ENCODE results near the gene CWC22. TPM values are rescaled to one million over a fixed set of nuclear protein-coding genes. Genes with fewer than 3 reads are reported as not detected.

Gene CWC22
- total and polyA plus RNA-seq, 2 of the 8 experiments (the other 6 are each of a cell fraction or from before 2014, with no cell fraction given), result 3.7 to 34.0 TPM

GRCh38 chr2:179985163-179985820, 21.8 kb downstream of the CWC22 start:
- peaks cover 0 to 67% (median 25%) of the 10 kb centered on the region in 4 experiments; a peak in 5 of 8 replicates for H3K36me3 ChIP-seq (ENCODE audit: control insufficient read depth in 2 of 4, insufficient read depth in 4 of 4, low read length in 3 of 4)
- H3K4ac ChIP-seq (replicated peaks; ENCODE audit: insufficient read length, low read depth, low read length), result no peak overlapping the region
- no peak overlapping the region for H2BK120ac ChIP-seq (replicated peaks; ENCODE audit: low read depth, low read length)
- H3K9me3 ChIP-seq (ENCODE audit: insufficient read depth in 2 of 2, low read depth in 1 of 2, low read length in 1 of 2), result no peaks in the 10 kb centered on the region
- H4K5ac ChIP-seq (ENCODE audit: insufficient read length, low read depth, low read length), result no peak overlapping the region
- no peak overlapping the region for H2AK5ac ChIP-seq (ENCODE audit: low read depth, low read length)
- H2AFZ ChIP-seq (ENCODE audit: low read length), result no peak overlapping the region
- H3K56ac ChIP-seq (replicated peaks; ENCODE audit: insufficient read length, low read depth, low read length), result no peak overlapping the region
- H3K4me1 ChIP-seq (replicated peaks in 1 of 4; ENCODE audit: control insufficient read depth in 3 of 4, insufficient read depth in 4 of 4, low read length in 3 of 4), result peaks cover 0 to 4% (median 3%) of the 10 kb centered on the region in 4 experiments; a peak in 2 of 7 replicates
- H3K18ac ChIP-seq (ENCODE audit: extremely low read depth, low read length), result no peak overlapping the region
- no peak overlapping the region for H2BK15ac ChIP-seq (ENCODE audit: low read length)
- no peak overlapping the region for H3K14ac ChIP-seq (ENCODE audit: insufficient read length)
- no peak for FAIRE-seq
- H3K4me2 ChIP-seq (ENCODE audit: insufficient read depth in 1 of 2, low read depth in 2 of 2, low read length in 2 of 2), result no peak overlapping the region
- no peaks in the 10 kb centered on the region for H3K23me2 ChIP-seq (ENCODE audit: low read depth, low read length)
- 88% methylated on average over 5 of the region's 5 CpGs; no CpG with 5 or more reads in 1 of the 2 experiments for WGBS, 2 experiments (ENCODE audit: extremely low coverage in 1 of 2, insufficient coverage in 1 of 2, insufficient read length in 1 of 2, insufficient replicate concordance in 2 of 2, low coverage in 1 of 2, low lambda C conversion rate in 2 of 2, missing lambda C conversion rate in 1 of 2)
- no peak overlapping the region for H3K9ac ChIP-seq (replicated peaks in 1 of 4; ENCODE audit: extremely low read depth in 1 of 4, low read depth in 3 of 4, low read length in 3 of 4)
- no peak overlapping the region for H3K23ac ChIP-seq (ENCODE audit: insufficient read length)
- no peak overlapping the region for H4K91ac ChIP-seq (replicated peaks; ENCODE audit: insufficient read length, low read length)
- H3K27me3 ChIP-seq (replicated peaks in 1 of 4; ENCODE audit: control insufficient read depth in 3 of 4, extremely low read depth in 1 of 4, insufficient read depth in 3 of 4, low read length in 3 of 4), result no peaks in the 10 kb centered on the region
- H3K27ac ChIP-seq (ENCODE audit: low read depth, low read length), result no peak overlapping the region
- no peak overlapping the region for H2BK12ac ChIP-seq (ENCODE audit: low read depth, low read length)
- H2BK5ac ChIP-seq (ENCODE audit: low read depth, low read length), result no peak overlapping the region
- H3K79me2 ChIP-seq (ENCODE audit: control insufficient read depth in 1 of 2, insufficient read depth in 2 of 2, low read length in 2 of 2), result peaks cover 0 to 16% of the 10 kb centered on the region in 2 experiments; a peak in 2 of 4 replicates
- H2BK20ac ChIP-seq (ENCODE audit: low read length), result no peak overlapping the region
- no peak overlapping the region for H3K4me3 ChIP-seq (ENCODE audit: extremely low read depth in 1 of 4, insufficient read depth in 2 of 4, low read depth in 3 of 4, low read length in 4 of 4)
- no peak overlapping the region for H4K8ac ChIP-seq (ENCODE audit: extremely low read depth, insufficient read depth, low read length)
- no peaks in the 10 kb centered on the region for H3K79me1 ChIP-seq (ENCODE audit: low read depth, low read length)
- DNase-seq (ENCODE audit: low read depth in 1 of 2, low spot score in 2 of 2), result no peak
- ChIA-PET CTCF (ENCODE audit: partially characterized antibody) (interaction anchor here (0.8 to 2.1 kb wide), 4 partner anchors 50 to 91 kb away, joined by 3 to 10 read pairs (median 6); no protein-coding TSS in a partner anchor), POLR2A (ENCODE audit: partially characterized antibody) (no interaction called here)
- H4K20me1 ChIP-seq (replicated peaks in 1 of 2; ENCODE audit: control insufficient read depth in 1 of 2, insufficient read depth in 2 of 2, low read length in 2 of 2), result no peaks in the 10 kb centered on the region
- TF ChIP-seq ASH2L (IDR thresholded peaks at IDR 0.05; ENCODE audit: low read length), result no peak
- TF ChIP-seq SAP30 (IDR thresholded peaks at IDR 0.05; ENCODE audit: insufficient read depth, insufficient replicate concordance, low read length), result no peak
- TF ChIP-seq SIRT6 (IDR thresholded peaks at IDR 0.05; ENCODE audit: low read length), result no peak
- no peak for TF ChIP-seq EGR1 (IDR thresholded peaks at IDR 0.05; ENCODE audit: borderline replicate concordance, low read depth, low read length)

Measured in H1 (cell line).